HG02981 (cell line): ENCODE measurements around the gene SH2D5.
"Not testable (repeated sequence)": the region's sequence is repeated elsewhere in the genome, so short reads cannot be mapped to it uniquely, and the experiment has no call there.

Experiments used
- ATAC-seq: cut with Tn5 transposase; IDR thresholded peaks from one replicate; pipeline ENCODE4 v1.9.1; 2021; ENCODE audit warnings: mild to moderate bottlenecking, moderate library complexity; ENCODE audit not compliant: unreplicated experiment

SH2D5 gene

DNA sequence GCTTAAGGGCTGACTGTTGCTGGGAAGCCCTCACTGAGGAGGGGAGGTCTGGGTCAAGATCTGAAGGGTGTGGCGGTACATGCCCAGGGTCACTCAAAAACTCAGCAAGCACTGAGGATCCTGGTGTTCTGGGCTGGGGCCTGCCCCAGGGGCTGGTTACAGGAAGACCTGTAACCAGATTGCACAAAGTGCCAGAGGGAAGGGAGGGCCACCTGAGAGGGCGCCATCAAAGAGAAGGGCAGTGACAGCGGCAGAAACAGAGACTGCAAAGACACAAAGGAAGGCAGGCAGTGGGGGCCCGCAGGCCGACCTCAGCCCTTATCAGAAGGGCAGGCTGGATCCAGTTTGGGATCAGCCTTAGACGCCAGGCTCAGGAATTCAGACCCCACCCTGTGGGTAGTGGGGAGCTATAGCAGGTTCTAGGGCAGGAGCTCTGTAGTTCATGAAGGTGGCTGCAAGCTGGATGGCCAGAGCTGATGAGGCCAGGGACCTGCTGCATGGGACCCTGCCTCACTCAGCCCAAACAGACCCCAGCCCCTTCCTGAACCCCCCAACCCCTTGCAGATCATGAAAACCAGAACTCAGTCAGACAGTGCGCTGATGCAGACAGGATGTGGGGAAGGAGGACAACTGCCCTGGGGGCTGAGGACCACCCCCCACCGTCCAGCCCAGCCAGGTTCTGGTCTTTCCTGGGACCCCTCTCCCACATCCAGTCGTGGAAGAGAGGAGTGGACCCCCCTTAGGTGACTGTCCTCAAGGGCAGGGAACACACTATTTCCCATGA, 3.9 kb downstream of the SH2D5 start:
- no peak for ATAC-seq

DNA sequence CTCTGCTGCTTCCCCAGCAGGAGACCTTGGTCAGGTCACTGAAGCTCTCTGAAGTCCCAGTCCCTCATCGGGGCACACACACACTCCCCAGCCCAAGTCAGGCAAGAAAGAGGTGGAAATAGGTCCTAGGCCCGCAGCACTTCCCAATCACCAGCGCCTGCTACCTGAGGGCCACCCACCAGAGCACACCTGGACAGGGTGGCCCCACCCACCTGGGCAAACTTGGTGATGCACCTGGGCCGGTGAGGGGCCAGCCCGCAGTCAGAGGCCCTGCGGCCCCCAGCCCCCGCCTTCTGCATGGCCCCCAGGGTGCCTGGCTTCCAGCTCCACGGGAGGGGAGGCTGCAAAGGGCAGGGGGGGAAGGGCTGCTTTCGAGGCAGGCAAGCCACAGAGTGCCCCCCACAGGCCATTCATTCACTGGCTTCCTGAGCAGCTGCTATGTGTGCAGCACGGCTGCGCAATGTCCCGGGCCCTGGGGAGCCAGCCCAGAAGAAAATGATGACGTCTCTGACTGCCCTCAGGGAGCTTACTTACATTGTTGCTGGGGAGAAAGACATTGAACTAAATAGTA, 4.7 kb downstream of the SH2D5 start:
- no peak for ATAC-seq

DNA sequence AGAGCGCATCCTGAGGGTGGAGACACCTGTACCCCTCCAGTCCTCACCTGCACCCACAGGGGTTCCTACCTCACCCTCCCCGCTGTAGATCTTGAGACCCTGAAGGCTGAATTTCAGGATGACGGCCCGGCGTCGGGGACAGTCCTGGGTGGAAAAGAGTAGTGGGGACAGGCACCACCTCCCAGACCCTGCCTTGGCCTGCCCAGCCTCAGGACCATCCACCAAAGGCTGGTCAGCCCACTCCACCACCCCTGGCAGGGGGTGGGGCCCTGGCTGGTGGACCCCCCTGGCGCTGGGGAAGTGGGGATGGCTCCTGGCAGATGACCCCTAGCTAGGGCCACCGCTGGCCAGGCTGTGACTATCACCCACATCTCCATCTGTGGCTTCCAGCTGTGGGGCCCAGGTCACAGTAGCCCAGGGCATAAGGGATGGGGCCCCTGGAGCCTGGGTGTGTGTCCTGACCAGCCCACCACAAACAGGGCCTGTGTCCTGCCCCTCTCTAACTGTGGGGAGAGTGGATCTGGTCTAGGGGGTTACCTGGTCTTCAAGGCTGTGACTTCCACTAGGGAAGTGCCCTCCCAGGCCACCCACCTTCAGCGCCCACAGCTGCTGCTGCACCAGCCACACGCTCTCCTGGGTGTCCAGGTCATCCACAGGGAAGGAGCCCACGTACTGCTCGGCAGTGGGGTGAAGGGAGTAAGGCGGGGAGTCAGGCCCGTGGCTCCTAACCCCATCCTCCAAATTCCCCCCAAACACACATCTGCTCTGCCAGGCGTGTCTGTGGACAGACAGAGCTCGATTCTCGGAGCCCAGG, 5.4 kb downstream of the SH2D5 start:
- ATAC-seq: no peak

- no peak for ATAC-seq
These were observed 6.2 kb downstream of the SH2D5 start for GRCh38 chr1:20726118-20726911.

GRCh38 chr1:20725189-20726117, 7.0 kb downstream of the SH2D5 start:
- ATAC-seq: no peak

DNA sequence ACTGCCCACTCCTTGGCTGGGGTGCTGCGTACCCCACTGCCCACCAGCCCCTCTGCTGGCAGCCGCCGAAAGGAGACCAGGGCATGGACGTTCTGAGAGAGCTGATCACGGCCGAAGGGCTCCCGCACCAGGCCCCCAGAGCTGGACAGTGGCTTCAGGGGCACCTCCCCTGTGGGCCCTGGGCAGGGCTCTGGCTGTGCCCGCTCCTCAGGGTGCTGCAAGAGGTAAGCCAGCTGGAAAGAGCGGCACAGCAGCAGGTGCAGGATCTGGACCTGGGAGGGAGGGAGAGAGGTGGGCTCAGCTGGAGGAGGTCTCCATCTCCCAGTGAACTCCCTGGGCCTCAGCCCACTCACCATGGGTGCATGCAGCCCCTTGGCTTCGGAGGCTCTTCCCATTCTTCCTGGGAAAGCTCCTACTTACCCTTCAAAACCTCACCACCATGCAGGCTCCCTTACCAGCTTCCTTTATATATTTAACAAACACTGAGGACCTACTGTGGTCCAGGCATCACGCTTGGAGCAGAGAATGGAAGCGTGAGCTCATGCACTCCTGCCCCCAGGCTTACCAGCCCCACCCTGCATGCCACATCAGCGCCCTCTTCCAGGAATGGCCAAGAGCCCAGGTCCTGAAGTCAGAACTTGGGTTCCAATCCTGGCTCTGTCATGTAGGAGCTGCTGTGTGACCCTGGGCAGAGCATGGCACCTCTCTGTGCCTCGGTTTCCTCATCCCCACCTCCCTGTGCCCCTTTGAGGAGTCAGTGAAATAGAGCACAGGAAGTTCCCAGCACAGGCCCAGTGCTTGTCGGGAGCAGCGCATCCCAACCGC, 7.9 kb downstream of the SH2D5 start:
- ATAC-seq: no peak

- no peak for ATAC-seq
These were observed 8.8 kb downstream of the SH2D5 start for GRCh38 chr1:20723537-20724363.

- ATAC-seq: no peak
These were observed 9.4 kb downstream of the SH2D5 start for GRCh38 chr1:20723159-20723536.

GRCh38 chr1:20721117-20722061, 11.1 kb downstream of the SH2D5 start:
- no peak for ATAC-seq

DNA sequence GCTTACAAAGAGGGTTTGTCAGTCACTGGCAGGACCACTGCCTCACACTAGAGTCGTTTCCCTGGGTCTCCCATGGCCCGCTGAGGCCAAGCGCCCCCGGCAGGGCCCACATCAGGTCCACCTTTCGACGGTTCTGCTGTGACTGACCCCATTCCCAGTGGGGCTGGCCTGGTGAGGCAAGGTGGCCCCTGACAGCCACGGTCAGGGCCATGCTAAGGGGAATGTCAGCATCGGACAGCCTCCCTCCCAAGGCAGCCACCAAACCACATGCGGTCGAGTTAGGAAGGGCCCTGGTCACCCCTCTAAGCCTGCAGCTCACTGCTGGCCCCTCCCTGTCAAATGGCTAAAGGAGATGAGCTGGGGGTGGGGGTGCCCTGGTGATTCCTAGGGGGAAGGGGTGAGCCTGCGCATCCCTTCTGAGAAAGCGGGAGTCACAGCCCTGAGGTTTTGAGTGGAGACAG, 11.8 kb downstream of the SH2D5 start:
- ATAC-seq: no peak

DNA sequence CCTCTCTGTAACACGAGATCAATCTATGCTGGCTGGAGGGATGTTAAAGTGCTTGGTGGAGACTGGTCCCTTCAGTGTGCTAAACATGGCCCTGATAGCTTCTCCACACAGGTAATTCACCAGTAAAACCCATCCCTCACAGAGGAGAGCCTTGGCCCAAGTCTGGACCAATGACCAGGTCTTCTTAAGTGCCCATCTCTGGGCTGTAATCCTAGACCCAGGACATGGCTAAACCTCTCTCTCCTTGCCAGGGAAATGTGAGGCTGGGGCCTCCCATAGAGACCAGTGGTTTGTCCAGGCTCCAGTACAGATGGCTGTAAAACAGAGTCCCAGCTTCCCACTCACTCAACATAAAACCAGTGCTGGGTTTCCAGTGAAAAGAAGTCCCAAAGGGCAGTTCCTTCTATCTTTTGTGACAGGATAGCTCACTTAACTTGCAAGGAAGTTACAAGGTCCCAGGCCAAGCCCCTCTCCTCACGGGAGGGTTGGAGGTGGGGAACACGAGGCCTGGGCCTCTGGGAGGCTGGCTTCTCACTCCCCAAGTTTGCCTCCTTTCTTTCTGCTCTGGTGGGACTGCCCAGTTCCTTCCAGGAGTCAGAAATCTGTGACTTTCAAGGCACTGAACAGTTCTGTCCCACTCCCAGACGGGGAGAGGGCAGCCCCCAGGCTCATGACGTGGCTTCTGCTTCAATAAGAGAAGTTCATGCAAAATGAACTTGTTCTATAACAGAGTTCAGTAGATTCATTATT, 12.5 kb downstream of the SH2D5 start:
- ATAC-seq: no peak

- ATAC-seq: no peak
These were observed 13.2 kb downstream of the SH2D5 start for GRCh38 chr1:20719261-20719660.

DNA sequence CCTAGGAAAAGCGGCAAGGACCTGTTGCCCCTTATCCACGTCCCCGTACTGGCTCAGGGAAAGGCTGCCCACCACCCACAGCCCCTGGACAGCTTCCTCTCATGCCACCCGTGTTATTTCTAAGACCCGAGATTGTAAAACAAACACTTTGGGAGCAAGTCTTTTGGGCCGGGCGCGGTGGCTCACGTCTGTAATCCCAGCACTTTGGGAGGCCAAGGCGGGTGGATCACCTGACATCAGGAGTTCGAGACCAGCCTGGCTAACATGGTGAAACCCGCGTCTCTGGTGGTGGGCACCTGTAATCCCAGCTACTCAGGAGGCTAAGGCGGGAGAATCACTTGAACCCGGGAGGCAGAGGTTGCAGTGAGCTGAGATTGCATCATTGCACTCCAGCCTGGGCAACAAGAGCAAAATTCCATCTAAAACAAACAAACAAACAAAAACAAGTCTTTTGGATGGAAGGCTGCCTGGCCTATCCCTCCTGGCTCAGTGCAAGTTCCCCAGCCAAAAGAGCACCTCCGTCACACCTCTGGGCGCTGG, 14.1 kb downstream of the SH2D5 start:
- not testable (repeated sequence) for ATAC-seq

GRCh38 chr1:20717452-20718342, 14.8 kb downstream of the SH2D5 start, which contains the start of gene KIF17:
Gene KIF17, minus strand, starts transcription at chr1:20718007. Its CDS starts 301 bp downstream, at chr1:20717706.
- no peak for ATAC-seq

DNA sequence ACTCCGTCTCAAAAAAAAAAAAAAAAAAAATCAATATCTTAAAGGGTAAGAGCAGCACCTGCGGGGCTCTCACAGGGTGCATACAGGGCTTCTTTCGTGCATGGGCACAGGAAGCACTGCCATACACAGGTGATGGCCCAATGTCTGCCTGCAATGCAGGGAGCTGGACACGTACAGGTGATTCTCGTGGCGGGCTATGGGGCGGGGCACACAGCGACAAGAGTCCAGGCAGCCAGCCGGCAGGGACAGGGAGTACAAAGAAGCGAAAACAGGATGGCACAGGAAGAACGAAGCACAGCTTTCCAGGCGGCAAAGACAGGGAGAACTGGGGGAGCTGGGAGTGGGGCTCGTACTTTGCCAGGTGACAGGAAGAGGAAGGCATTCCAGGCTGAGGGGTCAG, 16.3 kb downstream of the SH2D5 start:
- ATAC-seq: no peak
